GM21360 (cell line): ENCODE data around the gene CEP162.
"Not testable (repeated sequence)": the region's sequence is repeated elsewhere in the genome, so short reads cannot be mapped to it uniquely, and the experiment has no call there.

Source experiments
- ATAC-seq: cut with Tn5 transposase; IDR thresholded peaks from one replicate; pipeline ENCODE4 v1.9.1; 2021; ENCODE audit warnings: mild to moderate bottlenecking, moderate library complexity; ENCODE audit not compliant: unreplicated experiment

The CEP162 gene

GRCh38 chr6:84089081-84089480 lies 138.4 kb downstream of the CEP162 start:
- ATAC-seq: no peak

- ATAC-seq: no peak
Observed at GRCh38 chr6:84086545-84087429, 140.7 kb downstream of the CEP162 start.

DNA sequence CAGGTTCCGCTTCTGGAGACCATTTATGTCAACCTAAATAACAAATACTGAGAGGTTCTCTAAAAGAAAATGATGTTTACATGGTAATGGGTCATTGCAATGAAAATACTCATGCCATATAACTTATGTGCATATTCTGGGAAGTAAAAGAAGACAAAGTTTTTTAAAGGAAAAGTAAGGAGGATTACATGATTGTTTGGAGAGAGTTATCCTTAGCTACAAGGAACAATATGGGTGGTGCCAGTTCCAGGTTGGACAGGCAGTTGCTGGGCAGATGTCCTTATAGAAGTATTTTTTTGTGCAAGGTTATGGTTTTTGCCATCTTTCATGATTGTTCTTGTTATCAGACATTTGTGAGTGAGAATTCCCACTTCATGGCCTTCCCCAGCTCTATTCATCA lies 141.4 kb downstream of the CEP162 start:
- no peak for ATAC-seq

DNA sequence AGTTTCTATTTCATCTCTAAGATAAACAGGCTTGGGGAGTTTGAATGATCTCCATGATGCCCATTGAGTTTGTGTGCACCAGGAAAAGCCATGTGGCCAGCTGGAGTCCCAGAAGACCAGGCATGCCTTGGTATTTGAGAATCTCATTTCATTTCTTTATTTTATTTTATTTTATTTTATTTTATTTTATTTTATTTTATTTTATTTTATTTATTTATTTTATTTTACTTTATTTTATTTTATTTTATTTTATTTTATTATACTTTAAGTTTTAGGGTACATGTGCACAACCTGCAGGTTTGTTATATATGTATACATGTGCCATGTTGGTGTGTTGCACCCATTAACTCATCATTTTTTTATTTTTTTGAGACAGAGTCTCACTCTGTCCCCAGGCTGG lies 142.7 kb downstream of the CEP162 start:
- ATAC-seq: not testable (repeated sequence)

DNA sequence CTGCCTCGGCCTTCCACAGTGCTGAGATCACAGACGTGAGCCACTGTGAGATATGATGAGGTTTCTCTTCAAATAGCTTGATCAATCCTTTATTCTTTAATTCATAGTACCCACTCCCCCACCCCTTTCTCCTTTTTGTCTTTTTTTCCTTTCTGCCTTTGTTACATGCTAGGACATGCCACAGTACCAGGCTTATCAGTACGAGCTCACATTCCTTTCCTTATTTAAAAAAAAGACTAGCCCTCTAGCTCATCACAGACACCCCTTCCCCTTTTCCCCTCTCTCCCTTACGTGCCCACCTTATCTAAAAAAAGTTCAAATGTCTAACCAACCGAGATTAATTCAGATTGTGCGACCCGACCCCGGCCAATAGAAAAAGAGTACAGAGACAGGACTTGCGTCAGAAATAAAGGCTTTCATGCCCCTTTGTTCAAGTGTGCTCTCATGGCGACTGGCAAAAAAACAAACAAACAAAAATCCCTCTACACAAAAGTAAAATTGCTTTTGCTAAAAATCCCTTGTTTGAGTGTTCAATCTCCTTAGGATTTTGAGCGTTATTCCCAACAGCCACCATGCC lies 144.7 kb downstream of the CEP162 start:
- no peak for ATAC-seq

DNA sequence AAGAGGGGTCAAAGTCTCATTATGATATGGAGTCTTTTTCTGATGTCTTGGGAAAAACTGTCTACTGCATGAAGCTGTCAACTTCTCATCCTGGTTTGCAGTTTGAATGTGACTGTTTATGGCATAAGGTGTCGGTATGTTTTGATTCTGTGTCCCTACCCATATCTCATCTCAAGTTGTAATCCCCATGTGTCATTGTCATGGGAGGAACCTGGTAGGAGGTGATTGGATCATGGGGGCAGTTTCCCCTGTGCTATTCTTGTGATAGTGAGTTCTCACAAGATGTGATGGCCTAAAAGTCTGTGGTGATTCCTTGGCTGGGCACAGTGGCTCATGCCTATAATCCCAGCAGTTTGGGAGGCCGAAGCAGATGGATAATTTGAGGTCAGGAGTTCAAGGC lies 146.2 kb downstream of the CEP162 start:
- ATAC-seq: no peak

- ATAC-seq: no peak
Observed at GRCh38 chr6:84078335-84078734, 149.1 kb downstream of the CEP162 start.

DNA sequence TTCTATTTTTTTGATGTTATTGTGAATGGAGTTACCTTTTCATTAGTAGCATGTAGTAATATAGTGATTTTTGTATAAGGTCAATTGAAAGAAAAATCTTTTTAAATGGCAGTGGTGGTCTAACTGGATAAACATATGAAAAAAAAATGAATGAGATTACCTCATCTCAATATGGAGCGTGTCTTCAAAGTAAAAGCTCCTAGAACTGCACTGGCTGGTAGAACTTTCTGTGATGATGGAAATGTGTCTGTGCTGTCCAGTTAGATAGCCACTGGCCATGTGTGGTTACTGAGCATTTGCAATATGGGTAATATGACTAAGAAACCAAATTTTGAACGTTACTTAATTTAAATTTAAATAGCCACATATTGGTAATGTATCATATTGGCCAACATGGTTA lies 149.8 kb downstream of the CEP162 start:
- ATAC-seq: no peak

DNA sequence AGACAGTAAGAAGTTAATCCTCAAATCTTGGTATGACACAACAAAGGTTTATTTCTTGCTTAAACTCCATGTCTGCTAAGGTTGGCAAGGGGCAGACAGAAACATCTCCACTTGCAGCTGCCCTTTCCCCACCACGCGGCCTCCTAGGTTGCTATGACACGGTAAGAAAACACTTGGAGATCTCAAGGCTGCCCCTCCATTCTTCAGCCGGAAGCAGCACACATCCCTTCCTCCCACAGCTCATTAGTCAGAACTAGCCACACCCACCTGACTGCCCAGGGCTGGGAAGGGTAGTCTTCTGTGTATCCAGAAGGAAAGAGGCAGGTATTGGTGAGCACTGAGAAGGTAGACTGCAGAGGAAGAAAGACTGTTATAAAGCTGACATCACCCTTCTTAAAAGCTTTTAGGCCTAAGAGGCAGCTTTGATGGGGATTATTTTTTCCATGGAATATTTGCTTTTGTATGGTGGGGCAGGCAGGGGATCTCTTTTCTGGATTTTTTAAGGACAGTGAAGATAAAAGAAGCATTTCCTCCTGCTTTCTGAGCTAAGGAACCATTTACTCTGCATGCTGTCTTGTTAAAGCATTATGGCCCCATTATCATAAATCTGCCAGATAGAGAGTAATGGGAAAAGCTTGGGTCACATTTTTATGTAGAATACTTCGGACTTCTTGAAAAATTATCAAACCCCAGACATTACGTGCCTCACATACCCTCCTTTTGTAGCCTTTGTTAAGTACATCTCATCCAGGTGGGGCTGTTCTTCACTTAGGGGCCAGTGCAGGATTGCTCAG lies 152.3 kb downstream of the CEP162 start:
- no peak for ATAC-seq
